ENCODE measurements around the gene TSPAN8. TPM values are rescaled to one million over a fixed set of nuclear protein-coding genes. Genes with fewer than 3 reads are reported as not detected.

Gene TSPAN8
- total RNA-seq, 1 experiment from 2014 or later: 4.2 TPM

GRCh38 chr12:71169286-71169685, 11.5 kb upstream of the TSPAN8 start:
- Histone ChIP-seq H3K36me3 (ENCODE audit: control insufficient read depth, insufficient read depth, low read length) (no peaks in the 10 kb centered on the region), H3K27me3 (ENCODE audit: control insufficient read depth, insufficient read depth, low read length) (no peaks in the 10 kb centered on the region), H3K9me3 (ENCODE audit: control insufficient read depth, insufficient read depth, low read depth, low read length) (no peaks in the 10 kb centered on the region), H3K27ac (ENCODE audit: low read length) (no peak overlapping the region), H3K4me3 (ENCODE audit: low read depth in 2 of 2, low read length in 2 of 2) (no peak overlapping the region), H3K4me1 (ENCODE audit: control insufficient read depth, insufficient read depth, low read length) (no peaks in the 10 kb centered on the region)
- BruUV-seq (replicated peaks): no TSS peak
- TF ChIP-seq CTCF (IDR thresholded peaks at IDR 0.05) (no peak), SIN3A (IDR thresholded peaks at IDR 0.05; ENCODE audit: borderline replicate concordance, insufficient read depth, low read depth, low read length) (no peak), POLR2AphosphoS5 (IDR thresholded peaks at IDR 0.05; ENCODE audit: low read depth, low read length) (no peak), TCF7L2 (IDR thresholded peaks at IDR 0.05; ENCODE audit: low read depth, low read length) (no peak), REST (IDR thresholded peaks at IDR 0.05; ENCODE audit: insufficient read depth in 1 of 2, low read depth in 2 of 2, low read length in 1 of 2) (no peak)
- ATAC-seq (no peak), DNase-seq (ENCODE audit: low read depth, low spot score) (no peak)
- intact Hi-C loops (cut with micrococcal nuclease; ENCODE audit: unreplicated experiment) (no loop called here), in situ Hi-C loops (cut with HindIII; ENCODE audit: low pct_unique_long_range_greater_than_20kb, low sequenced_read_pairs) (no loop called here)
- POLR2A ChIA-PET: no interaction called here
- CTCF ChIA-PET: no interaction called here

GRCh38 chr12:71166862-71167496, 9.2 kb upstream of the TSPAN8 start:
- BruUV-seq (replicated peaks): no TSS peak
- H3K4me3 ChIP-seq (ENCODE audit: low read depth in 2 of 2, low read length in 2 of 2): no peak overlapping the region
- POLR2A ChIA-PET: interaction anchor here (0.6 kb wide), 1 partner anchor 734 kb away, joined by 6 read pairs; no protein-coding TSS in a partner anchor
- H3K9me3 ChIP-seq (ENCODE audit: control insufficient read depth, insufficient read depth, low read depth, low read length): no peaks in the 10 kb centered on the region
- H3K4me1 ChIP-seq (ENCODE audit: control insufficient read depth, insufficient read depth, low read length): no peaks in the 10 kb centered on the region
- TF ChIP-seq POLR2AphosphoS5 (IDR thresholded peaks at IDR 0.05; ENCODE audit: low read depth, low read length): no peak
- TF ChIP-seq SIN3A (IDR thresholded peaks at IDR 0.05; ENCODE audit: borderline replicate concordance, insufficient read depth, low read depth, low read length): no peak
- TF ChIP-seq CTCF (IDR thresholded peaks at IDR 0.05): no peak
- TF ChIP-seq TCF7L2 (IDR thresholded peaks at IDR 0.05; ENCODE audit: low read depth, low read length): no peak
- no peaks in the 10 kb centered on the region for H3K27me3 ChIP-seq (ENCODE audit: control insufficient read depth, insufficient read depth, low read length)
- no peak for ATAC-seq
- CTCF ChIA-PET: no interaction called here
- DNase-seq (ENCODE audit: low read depth, low spot score): no peak
- intact Hi-C loops (cut with micrococcal nuclease; ENCODE audit: unreplicated experiment) (no loop called here), in situ Hi-C loops (cut with HindIII; ENCODE audit: low pct_unique_long_range_greater_than_20kb, low sequenced_read_pairs) (no loop called here)
- H3K36me3 ChIP-seq (ENCODE audit: control insufficient read depth, insufficient read depth, low read length): no peaks in the 10 kb centered on the region
- no peak overlapping the region for H3K27ac ChIP-seq (ENCODE audit: low read length)
